Measurements from ENCODE around the gene SERPINA10. TPM values are rescaled to one million over a fixed set of nuclear protein-coding genes. Genes with fewer than 3 reads are reported as not detected.
"Not testable (repeated sequence)": the region's sequence is repeated elsewhere in the genome, so short reads cannot be mapped to it uniquely, and the experiment has no call there.

The SERPINA10 gene
- total RNA-seq, 2 donors from 2014 or later = not detected

DNA sequence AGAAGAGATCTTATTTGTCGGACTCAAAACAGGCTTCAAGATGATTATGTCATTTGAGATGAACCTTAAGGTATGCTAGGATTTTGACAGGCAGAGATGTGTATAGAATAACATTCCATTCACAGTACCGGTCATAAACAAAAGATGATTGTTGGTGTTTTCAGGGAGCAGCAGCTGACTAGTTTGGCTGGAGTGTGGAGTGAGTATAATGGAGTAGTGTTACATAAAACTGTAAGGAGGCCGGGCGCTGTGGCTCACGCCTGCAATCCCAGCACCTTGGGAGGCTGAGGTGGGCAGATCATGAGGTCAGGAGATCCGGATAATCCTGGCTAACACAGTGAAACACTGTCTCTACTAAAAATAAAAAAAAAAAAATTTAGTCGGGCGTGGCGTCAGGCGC is 23.9 kb downstream of the SERPINA10 start:
- TF ChIP-seq, protein P1, sequence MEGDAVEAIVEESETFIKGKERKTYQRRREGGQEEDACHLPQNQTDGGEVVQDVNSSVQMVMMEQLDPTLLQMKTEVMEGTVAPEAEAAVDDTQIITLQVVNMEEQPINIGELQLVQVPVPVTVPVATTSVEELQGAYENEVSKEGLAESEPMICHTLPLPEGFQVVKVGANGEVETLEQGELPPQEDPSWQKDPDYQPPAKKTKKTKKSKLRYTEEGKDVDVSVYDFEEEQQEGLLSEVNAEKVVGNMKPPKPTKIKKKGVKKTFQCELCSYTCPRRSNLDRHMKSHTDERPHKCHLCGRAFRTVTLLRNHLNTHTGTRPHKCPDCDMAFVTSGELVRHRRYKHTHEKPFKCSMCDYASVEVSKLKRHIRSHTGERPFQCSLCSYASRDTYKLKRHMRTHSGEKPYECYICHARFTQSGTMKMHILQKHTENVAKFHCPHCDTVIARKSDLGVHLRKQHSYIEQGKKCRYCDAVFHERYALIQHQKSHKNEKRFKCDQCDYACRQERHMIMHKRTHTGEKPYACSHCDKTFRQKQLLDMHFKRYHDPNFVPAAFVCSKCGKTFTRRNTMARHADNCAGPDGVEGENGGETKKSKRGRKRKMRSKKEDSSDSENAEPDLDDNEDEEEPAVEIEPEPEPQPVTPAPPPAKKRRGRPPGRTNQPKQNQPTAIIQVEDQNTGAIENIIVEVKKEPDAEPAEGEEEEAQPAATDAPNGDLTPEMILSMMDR (conservative IDR thresholded peaks at IDR 0.05) = no peak
- no peak overlapping the region for H3K4me3 Mint-ChIP-seq
- no peaks in the 10 kb centered on the region for H3K36me3 Mint-ChIP-seq (ENCODE audit: low read depth)
- Histone ChIP-seq H3K9me3 (ENCODE audit: control insufficient read depth, low read length) (no peaks in the 10 kb centered on the region), H3K4me1 (ENCODE audit: control insufficient read depth, insufficient read depth, low read length) (no peaks in the 10 kb centered on the region), H3K27me3 (ENCODE audit: control insufficient read depth, insufficient read depth, low read length, poor library complexity, severe bottlenecking) (no peaks in the 10 kb centered on the region), H3K4me3 (ENCODE audit: low read length) (no peak overlapping the region), H3K9ac (ENCODE audit: extremely low read depth, low read length, poor library complexity, severe bottlenecking) (no peak overlapping the region), H3K27ac (ENCODE audit: low read depth, low read length) (no peak overlapping the region), H3K36me3 (ENCODE audit: control insufficient read depth, insufficient read depth, low read length) (no peaks in the 10 kb centered on the region)
- H3K4me1 Mint-ChIP-seq = peaks cover 4% of the 10 kb centered on the region
- WGBS, 2 experiments (ENCODE audit: insufficient coverage in 1 of 2, insufficient read length in 1 of 2) = 81 to 92% methylated on average over 4 to 10 of the region's 10 CpGs
- H3K9me3 Mint-ChIP-seq = no peaks in the 10 kb centered on the region
- no peak overlapping the region for H3K27ac Mint-ChIP-seq
- DNase-seq = no peak
- H3K27me3 Mint-ChIP-seq (ENCODE audit: insufficient read depth) = no peaks in the 10 kb centered on the region

DNA sequence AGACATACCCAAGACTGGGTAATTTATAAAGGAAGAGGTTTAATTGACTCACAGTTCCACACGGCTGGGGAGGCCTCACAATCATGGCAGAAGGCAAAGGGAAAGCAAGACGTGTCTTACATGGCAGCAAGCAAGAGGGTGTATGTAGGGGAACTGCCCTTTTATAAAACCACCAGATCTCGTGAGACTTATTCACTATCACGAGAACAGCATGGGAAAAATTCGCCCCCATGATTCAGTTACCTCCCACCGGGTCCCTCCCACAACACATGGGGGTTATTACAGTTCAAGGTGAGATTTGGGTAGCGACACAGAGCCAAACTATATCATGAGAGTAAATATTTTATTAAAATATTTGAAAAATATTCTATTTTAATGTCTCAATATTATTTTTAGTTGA is 24.5 kb downstream of the SERPINA10 start:
- H3K9ac ChIP-seq (ENCODE audit: extremely low read depth, low read length, poor library complexity, severe bottlenecking); H3K27me3 Mint-ChIP-seq (ENCODE audit: insufficient read depth); H3K9me3 Mint-ChIP-seq; H3K36me3 Mint-ChIP-seq (ENCODE audit: low read depth); DNase-seq; H3K4me3 ChIP-seq (ENCODE audit: low read length); H3K4me3 Mint-ChIP-seq; H3K4me1 Mint-ChIP-seq; H3K4me1 ChIP-seq (ENCODE audit: control insufficient read depth, insufficient read depth, low read length); H3K27me3 ChIP-seq (ENCODE audit: control insufficient read depth, insufficient read depth, low read length, poor library complexity, severe bottlenecking); H3K27ac ChIP-seq (ENCODE audit: low read depth, low read length); H3K9me3 ChIP-seq (ENCODE audit: control insufficient read depth, low read length); H3K36me3 ChIP-seq (ENCODE audit: control insufficient read depth, insufficient read depth, low read length); H3K27ac Mint-ChIP-seq: not testable (repeated sequence)
- 90 to 100% methylated on average over 2 to 4 of the region's 7 CpGs for WGBS, 2 experiments (ENCODE audit: insufficient coverage in 1 of 2, insufficient read length in 1 of 2)

DNA sequence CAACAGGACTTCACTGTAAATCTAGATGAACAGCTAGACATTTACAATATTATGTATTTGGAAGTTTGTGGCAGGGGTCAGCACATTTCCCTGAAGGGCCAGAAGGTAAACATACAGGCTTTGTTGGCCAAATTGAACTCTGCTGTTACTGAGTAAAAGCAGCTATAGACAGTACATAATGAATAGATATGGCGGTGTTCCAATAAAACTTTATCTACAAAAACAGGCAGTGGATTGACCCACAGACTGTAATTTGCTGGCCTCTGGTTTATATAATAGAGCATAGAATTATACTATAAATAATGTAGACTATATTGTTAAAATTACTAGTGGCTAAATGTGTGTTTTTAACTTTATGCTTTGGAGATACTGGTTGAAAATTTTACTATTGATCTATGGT is 25.7 kb downstream of the SERPINA10 start:
- H3K4me3 Mint-ChIP-seq = no peak overlapping the region
- H3K36me3 ChIP-seq (ENCODE audit: control insufficient read depth, insufficient read depth, low read length) = no peaks in the 10 kb centered on the region
- no peak overlapping the region for H3K4me3 ChIP-seq (ENCODE audit: low read length)
- no peak overlapping the region for H3K9ac ChIP-seq (ENCODE audit: extremely low read depth, low read length, poor library complexity, severe bottlenecking)
- no peak overlapping the region for H3K27ac Mint-ChIP-seq
- H3K9me3 ChIP-seq (ENCODE audit: control insufficient read depth, low read length) = peaks cover 13% of the 10 kb centered on the region
- H3K4me1 ChIP-seq (ENCODE audit: control insufficient read depth, insufficient read depth, low read length) = no peaks in the 10 kb centered on the region
- WGBS, 2 experiments (ENCODE audit: insufficient coverage in 1 of 2, insufficient read length in 1 of 2) = 100% methylated on average over 1 of the region's 1 CpG; no CpG with 5 or more reads in 1 of the 2 experiments
- H3K9me3 Mint-ChIP-seq = peaks cover 13% of the 10 kb centered on the region
- TF ChIP-seq, protein P1 (conservative IDR thresholded peaks at IDR 0.05) = no peak
- no peaks in the 10 kb centered on the region for H3K27me3 Mint-ChIP-seq (ENCODE audit: insufficient read depth)
- no peak overlapping the region for H3K27ac ChIP-seq (ENCODE audit: low read depth, low read length)
- DNase-seq = no peak
- no peaks in the 10 kb centered on the region for H3K27me3 ChIP-seq (ENCODE audit: control insufficient read depth, insufficient read depth, low read length, poor library complexity, severe bottlenecking)
- H3K36me3 Mint-ChIP-seq (ENCODE audit: low read depth) = no peaks in the 10 kb centered on the region
- H3K4me1 Mint-ChIP-seq = peaks cover 4% of the 10 kb centered on the region

DNA sequence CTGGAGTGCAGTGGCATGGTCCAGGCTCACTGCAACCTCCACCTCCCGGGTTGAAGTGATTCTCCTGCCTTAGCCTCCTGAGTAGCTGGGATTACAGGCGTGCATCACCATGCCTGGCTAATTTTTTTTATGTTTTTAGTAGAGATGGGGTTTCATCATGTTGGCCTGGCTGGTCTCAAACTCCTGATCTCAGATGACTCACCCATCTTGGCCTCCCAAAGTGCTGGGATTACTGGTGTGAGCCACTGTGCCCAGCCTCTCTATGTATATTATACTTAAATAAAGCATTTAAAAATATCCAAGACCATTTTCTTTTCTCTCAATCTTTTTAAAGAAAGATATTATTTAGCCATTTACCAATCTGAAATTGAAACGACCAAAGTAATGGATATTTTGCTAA is 28.9 kb downstream of the SERPINA10 start:
- H3K9ac ChIP-seq (ENCODE audit: extremely low read depth, low read length, poor library complexity, severe bottlenecking); H3K36me3 Mint-ChIP-seq (ENCODE audit: low read depth); H3K27ac ChIP-seq (ENCODE audit: low read depth, low read length); H3K27me3 Mint-ChIP-seq (ENCODE audit: insufficient read depth); H3K4me3 ChIP-seq (ENCODE audit: low read length); H3K4me1 ChIP-seq (ENCODE audit: control insufficient read depth, insufficient read depth, low read length); H3K27me3 ChIP-seq (ENCODE audit: control insufficient read depth, insufficient read depth, low read length, poor library complexity, severe bottlenecking); H3K36me3 ChIP-seq (ENCODE audit: control insufficient read depth, insufficient read depth, low read length); DNase-seq; H3K27ac Mint-ChIP-seq; H3K4me3 Mint-ChIP-seq; H3K4me1 Mint-ChIP-seq: not testable (repeated sequence)
- H3K9me3 Mint-ChIP-seq = peaks cover 21% of the 10 kb centered on the region
- H3K9me3 ChIP-seq (ENCODE audit: control insufficient read depth, low read length) = peaks cover 21% of the 10 kb centered on the region
- WGBS, 2 experiments (ENCODE audit: insufficient coverage in 1 of 2, insufficient read length in 1 of 2) = 80% methylated on average over 3 of the region's 3 CpGs; no CpG with 5 or more reads in 1 of the 2 experiments
